Loucy (cell line): Measurements from ENCODE around the gene BLOC1S6.

Source experiments
- H2AFZ ChIP-seq: fragments of 200-600 bp; sonication (generic); 2 replicates; pipeline ENCODE4 v1.6.0; 2016; ENCODE audit warnings: antibody characterized with exemption, mild to moderate bottlenecking, low read length, moderate library complexity
- H3F3A ChIP-seq: fragments of 200-600 bp; 2 replicates; pipeline ENCODE4 v1.6.0; 2016; ENCODE audit warnings: antibody characterized with exemption, low read depth, mild to moderate bottlenecking
- H3K27me3 ChIP-seq: fragments of 200-600 bp; sonication (generic); 2 replicates; pipeline ENCODE4 v1.6.1; 2014; ENCODE audit warnings: low read length, mild to moderate bottlenecking; ENCODE audit not compliant: insufficient read depth, poor library complexity, severe bottlenecking
- H3K36me3 ChIP-seq: fragments of 200-600 bp; sonication (generic); 2 replicates; pipeline ENCODE4 v1.6.1; 2016; ENCODE audit warnings: low read length; ENCODE audit not compliant: insufficient read depth
- H3K4me1 ChIP-seq: fragments of 200-600 bp; sonication (generic); 2 replicates; pipeline ENCODE4 v1.5.1; 2014; ENCODE audit warnings: low read length, mild to moderate bottlenecking; ENCODE audit not compliant: insufficient read depth, poor library complexity, severe bottlenecking
- H3K4me2 ChIP-seq: fragments of 200-600 bp; sonication (generic); 2 replicates; pipeline ENCODE4 v1.6.0; 2014; ENCODE audit warnings: antibody characterized with exemption, low read length, low read depth, mild to moderate bottlenecking; ENCODE audit not compliant: poor library complexity, severe bottlenecking
- H3K4me3 ChIP-seq: fragments of 200-600 bp; sonication (generic); 2 replicates; pipeline ENCODE4 v1.5.1; 2014; ENCODE audit warnings: low read length, mild to moderate bottlenecking, mixed read lengths; ENCODE audit not compliant: poor library complexity, severe bottlenecking
- H3K79me2 ChIP-seq: fragments of 200-600 bp; sonication (generic); 2 replicates; pipeline ENCODE4 v1.6.1; 2014; ENCODE audit warnings: low read length; ENCODE audit not compliant: insufficient read depth
- H3K9ac ChIP-seq: fragments of 200-600 bp; sonication (generic); 2 replicates; pipeline ENCODE4 v1.6.0; 2014; ENCODE audit warnings: mild to moderate bottlenecking, low read depth, low read length, moderate library complexity; ENCODE audit not compliant: poor library complexity, severe bottlenecking
- H3K9me2 ChIP-seq: fragments of 200-600 bp; sonication (generic); replicated peaks from 2 replicates; pipeline ENCODE4 v1.6.1; 2016; ENCODE audit warnings: low read depth, low read length, mixed read lengths
- H3K9me3 ChIP-seq: fragments of 200-600 bp; sonication (generic); 2 replicates; pipeline ENCODE4 v1.6.1; 2014; ENCODE audit warnings: mild to moderate bottlenecking, antibody characterized with exemption, low read length, low read depth; ENCODE audit not compliant: insufficient read depth
- H4K20me1 ChIP-seq: fragments of 200-600 bp; sonication (generic); 2 replicates; pipeline ENCODE4 v1.6.0; 2014; ENCODE audit warnings: antibody characterized with exemption, low read length, mild to moderate bottlenecking; ENCODE audit not compliant: insufficient read depth, poor library complexity, severe bottlenecking
- EZH2phosphoT487 ChIP-seq: fragments of 200-600 bp; IDR thresholded peaks from 2 replicates; pipeline ENCODE4 v1.6.1; 2018; ENCODE audit warnings: antibody characterized with exemption, mild to moderate bottlenecking, moderate library complexity, borderline replicate concordance
- TF ChIP-seq, protein P1 (sequence below): fragments of 200-600 bp; sonication (generic); conservative IDR thresholded peaks from 2 replicates; pipeline ENCODE4 v1.5.1; 2014; ENCODE audit warnings: mild to moderate bottlenecking, antibody characterized with exemption, low read length

BLOC1S6 gene

DNA sequence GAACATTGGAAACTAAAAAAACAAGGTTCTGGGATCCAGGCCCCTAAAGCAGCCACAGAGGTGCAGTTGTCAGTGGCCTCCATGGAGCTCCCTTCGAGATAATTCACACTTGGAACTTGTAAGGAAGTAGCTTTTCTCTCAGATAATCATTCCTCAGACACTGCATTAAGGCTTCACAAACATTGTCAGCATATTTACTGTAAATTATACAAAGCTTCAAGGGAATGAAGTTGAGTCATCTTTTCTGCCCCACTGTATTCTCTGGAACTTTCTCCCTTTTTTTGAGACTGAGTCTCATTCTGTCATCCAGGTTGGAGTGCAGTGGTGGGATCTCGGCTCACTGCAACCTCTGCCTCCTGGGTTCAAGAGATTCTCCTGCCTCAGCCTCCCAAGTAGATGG, 7.1 kb downstream of the BLOC1S6 start:
- H3K9ac ChIP-seq, result no peak overlapping the region
- no peaks in the 10 kb centered on the region for H3K27me3 ChIP-seq

DNA sequence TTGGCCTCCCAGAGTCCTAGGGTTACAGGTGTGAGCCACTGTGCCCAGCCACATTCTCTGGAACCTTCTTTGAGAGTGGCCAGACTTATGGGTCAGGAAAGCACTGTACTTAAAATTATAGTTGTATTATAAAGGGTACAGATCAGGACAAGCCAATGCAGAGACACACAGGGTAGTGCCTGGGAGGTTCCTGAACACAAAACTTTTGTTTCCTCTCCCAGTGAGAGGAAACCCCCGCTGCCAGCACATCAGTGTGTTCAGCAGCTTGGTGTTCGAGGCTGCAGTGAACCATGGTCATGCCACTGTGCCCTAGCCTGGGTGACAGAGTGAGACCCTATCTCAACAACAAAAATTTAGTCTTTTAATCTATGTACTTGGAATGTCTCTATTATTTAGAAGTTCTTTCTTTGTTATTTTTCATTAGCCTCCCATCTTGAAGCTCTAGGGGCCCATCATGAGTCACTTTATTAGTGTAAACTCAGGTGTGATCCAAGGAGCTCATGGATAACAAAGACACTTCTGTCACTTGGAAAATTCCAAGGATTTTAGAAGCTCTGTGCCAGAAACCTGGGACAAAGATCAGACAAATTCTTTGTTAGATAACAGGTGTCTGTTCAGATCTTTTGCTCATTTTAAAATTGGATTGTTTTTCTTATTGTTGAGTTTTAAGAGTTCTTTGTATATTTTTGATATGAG, 7.8 kb downstream of the BLOC1S6 start:
- H3K79me2 ChIP-seq, result peaks cover 73% of the 10 kb centered on the region
- H3K9ac ChIP-seq, result no peak overlapping the region
- H3K9me3 ChIP-seq, result no peaks in the 10 kb centered on the region; the same call in 1 of the 2 replicates
- H3K4me2 ChIP-seq, result no peak overlapping the region
- H3K4me3 ChIP-seq, result no peak overlapping the region
- TF ChIP-seq, protein P1, sequence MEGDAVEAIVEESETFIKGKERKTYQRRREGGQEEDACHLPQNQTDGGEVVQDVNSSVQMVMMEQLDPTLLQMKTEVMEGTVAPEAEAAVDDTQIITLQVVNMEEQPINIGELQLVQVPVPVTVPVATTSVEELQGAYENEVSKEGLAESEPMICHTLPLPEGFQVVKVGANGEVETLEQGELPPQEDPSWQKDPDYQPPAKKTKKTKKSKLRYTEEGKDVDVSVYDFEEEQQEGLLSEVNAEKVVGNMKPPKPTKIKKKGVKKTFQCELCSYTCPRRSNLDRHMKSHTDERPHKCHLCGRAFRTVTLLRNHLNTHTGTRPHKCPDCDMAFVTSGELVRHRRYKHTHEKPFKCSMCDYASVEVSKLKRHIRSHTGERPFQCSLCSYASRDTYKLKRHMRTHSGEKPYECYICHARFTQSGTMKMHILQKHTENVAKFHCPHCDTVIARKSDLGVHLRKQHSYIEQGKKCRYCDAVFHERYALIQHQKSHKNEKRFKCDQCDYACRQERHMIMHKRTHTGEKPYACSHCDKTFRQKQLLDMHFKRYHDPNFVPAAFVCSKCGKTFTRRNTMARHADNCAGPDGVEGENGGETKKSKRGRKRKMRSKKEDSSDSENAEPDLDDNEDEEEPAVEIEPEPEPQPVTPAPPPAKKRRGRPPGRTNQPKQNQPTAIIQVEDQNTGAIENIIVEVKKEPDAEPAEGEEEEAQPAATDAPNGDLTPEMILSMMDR, result no peak
- TF ChIP-seq EZH2phosphoT487, result no peak
- no peaks in the 10 kb centered on the region for H3K9me2 ChIP-seq
- H3K36me3 ChIP-seq, result peaks cover 24% of the 10 kb centered on the region; the same call in 1 of the 2 replicates
- H4K20me1 ChIP-seq, result peaks cover 37% of the 10 kb centered on the region
- no peak overlapping the region for H2AFZ ChIP-seq
- H3F3A ChIP-seq, result no peaks in the 10 kb centered on the region
- H3K4me1 ChIP-seq, result peaks cover 18% of the 10 kb centered on the region
- no peaks in the 10 kb centered on the region for H3K27me3 ChIP-seq

More for the DNA sequence above, 7.1 kb downstream of the BLOC1S6 start:
- no peak overlapping the region for H3K4me2 ChIP-seq
- H3K36me3 ChIP-seq, result peaks cover 24% of the 10 kb centered on the region; the same call in 1 of the 2 replicates
- TF ChIP-seq EZH2phosphoT487, result no peak
- TF ChIP-seq, protein P1, result no peak
- H4K20me1 ChIP-seq, result peaks cover 44% of the 10 kb centered on the region
- no peak overlapping the region for H2AFZ ChIP-seq
- H3K4me3 ChIP-seq, result no peak overlapping the region
- H3K9me3 ChIP-seq, result no peaks in the 10 kb centered on the region; the same call in 1 of the 2 replicates
- peaks cover 80% of the 10 kb centered on the region for H3K79me2 ChIP-seq
- H3F3A ChIP-seq, result no peaks in the 10 kb centered on the region
- peaks cover 23% of the 10 kb centered on the region for H3K4me1 ChIP-seq
- H3K9me2 ChIP-seq, result no peaks in the 10 kb centered on the region

DNA sequence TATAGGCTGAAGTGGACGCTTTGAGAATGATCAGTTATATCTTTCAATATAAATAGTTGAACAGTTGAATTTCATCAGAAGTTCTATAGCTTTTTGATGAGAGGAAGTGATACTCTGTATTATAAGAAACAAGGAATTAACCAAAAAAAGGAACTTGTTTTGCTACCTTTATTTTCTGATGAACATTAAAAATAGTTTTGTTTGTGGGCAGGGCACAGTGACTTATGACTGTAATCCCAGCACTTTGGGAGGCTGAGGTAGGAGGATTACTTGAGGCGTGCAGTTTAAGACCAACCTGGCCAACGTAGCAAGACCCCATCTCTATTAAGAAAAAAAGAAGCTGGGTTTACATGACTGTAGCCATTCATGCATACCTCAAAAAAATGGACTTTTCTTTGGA, 16.7 kb downstream of the BLOC1S6 start:
- H3K27me3 ChIP-seq, result no peaks in the 10 kb centered on the region
- no peaks in the 10 kb centered on the region for H3K9me3 ChIP-seq
- no peak overlapping the region for H3K9ac ChIP-seq
- no peaks in the 10 kb centered on the region for H3K4me1 ChIP-seq
- no peaks in the 10 kb centered on the region for H3K9me2 ChIP-seq
- peaks cover 35% of the 10 kb centered on the region; the same call in 1 of the 2 replicates for H3K36me3 ChIP-seq
- H3K4me2 ChIP-seq, result no peak overlapping the region
- no peak for TF ChIP-seq EZH2phosphoT487
- TF ChIP-seq, protein P1, result no peak
- H3K4me3 ChIP-seq, result no peak overlapping the region
- H4K20me1 ChIP-seq, result peaks cover 14% of the 10 kb centered on the region
- H2AFZ ChIP-seq, result no peak overlapping the region
- H3F3A ChIP-seq, result no peaks in the 10 kb centered on the region
- H3K79me2 ChIP-seq, result peaks cover 40% of the 10 kb centered on the region; the same call in 1 of the 2 replicates
